ENCODE data around the gene KANK3.

DNA sequence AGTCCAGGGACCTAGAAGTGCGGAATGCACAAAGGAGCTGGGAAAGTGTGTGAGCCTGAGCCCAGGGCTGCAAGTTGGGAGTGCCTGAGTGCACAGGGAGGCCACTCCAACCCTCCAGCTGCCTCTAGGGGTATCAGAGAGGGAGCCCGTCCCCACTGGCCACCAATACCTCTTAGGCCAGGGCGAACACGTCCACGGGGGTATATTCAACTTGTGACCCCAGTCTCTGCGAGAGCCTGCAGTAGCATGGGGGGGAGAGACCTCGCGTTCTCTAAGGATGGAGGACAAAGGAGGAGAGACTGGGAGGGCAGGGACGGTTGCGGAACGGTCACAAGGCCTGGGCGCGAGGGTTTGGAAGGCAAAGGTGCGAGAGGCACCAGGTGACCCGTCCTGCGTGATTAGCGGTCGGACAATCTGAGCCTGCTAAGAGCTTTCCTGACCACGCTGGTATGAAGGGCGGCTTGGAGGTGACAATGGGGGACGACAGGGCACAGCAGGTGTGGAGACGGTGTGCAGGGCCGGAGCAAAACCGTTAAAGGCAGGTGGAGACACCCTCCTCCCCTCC, 35.6 kb downstream of the KANK3 start:
- TF ChIP-seq, protein P1, sequence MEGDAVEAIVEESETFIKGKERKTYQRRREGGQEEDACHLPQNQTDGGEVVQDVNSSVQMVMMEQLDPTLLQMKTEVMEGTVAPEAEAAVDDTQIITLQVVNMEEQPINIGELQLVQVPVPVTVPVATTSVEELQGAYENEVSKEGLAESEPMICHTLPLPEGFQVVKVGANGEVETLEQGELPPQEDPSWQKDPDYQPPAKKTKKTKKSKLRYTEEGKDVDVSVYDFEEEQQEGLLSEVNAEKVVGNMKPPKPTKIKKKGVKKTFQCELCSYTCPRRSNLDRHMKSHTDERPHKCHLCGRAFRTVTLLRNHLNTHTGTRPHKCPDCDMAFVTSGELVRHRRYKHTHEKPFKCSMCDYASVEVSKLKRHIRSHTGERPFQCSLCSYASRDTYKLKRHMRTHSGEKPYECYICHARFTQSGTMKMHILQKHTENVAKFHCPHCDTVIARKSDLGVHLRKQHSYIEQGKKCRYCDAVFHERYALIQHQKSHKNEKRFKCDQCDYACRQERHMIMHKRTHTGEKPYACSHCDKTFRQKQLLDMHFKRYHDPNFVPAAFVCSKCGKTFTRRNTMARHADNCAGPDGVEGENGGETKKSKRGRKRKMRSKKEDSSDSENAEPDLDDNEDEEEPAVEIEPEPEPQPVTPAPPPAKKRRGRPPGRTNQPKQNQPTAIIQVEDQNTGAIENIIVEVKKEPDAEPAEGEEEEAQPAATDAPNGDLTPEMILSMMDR (IDR thresholded peaks at IDR 0.05): no peak
- no peak for TF ChIP-seq POLR2A (IDR thresholded peaks at IDR 0.05)

Data from Peyer's patch (tissue), 4 donors.